NCI-H748 (cell line): ENCODE measurements around the gene CALCOCO1.

Source experiments
- DNase-seq: peaks from one replicate; lab custom pipeline; 2025; ENCODE audit not compliant: unreplicated experiment; lab: John Stamatoyannopoulos, UW

The CALCOCO1 gene

DNA sequence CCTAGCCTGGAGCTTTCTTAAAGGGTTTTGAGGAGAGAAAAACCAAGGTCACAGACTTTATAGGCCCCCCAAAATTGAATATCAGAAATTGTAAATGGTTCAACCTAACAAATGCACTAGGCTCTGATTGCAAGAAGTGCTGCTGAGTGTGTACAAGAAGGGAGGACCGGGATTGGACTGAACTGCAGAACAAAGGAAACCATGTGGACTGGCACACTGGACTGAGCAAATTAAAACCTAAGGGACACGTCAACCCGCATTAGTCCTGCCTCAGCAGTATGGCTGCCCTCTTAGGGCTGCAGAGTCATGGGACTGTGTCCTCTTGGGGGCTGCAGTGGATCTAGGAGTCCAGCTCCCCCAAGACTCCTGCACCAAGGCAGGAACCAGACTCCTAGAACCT lies 25.4 kb upstream of the CALCOCO1 start:
- DNase-seq = no peak

DNA sequence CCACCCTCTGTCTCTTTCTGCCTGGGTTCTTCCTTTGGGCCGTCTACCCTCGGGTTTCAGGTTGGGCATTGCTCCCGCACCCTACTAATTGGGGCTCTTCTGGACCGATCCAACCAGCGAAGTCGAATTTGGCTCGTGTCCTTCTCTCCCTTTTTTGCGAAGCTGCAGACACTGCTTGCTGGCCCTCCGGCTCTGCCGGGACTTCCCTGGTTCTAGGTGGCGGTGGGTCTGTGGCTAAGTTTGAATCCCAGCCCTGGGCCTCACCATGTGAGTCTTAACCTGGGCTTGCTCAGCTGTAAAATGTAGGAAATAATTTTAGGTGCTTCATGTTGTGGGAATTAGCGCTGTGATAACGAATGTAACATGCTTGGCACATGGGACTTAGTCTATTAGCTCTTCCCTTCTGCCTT lies 24.9 kb upstream of the CALCOCO1 start:
- DNase-seq = no peak

- DNase-seq = peak; percentile 73
Measured at GRCh38 chr12:53751336-53752191, 24.3 kb upstream of the CALCOCO1 start, which contains the start of gene CISTR. Gene CISTR, minus strand, starts transcription at chr12:53751979.

DNA sequence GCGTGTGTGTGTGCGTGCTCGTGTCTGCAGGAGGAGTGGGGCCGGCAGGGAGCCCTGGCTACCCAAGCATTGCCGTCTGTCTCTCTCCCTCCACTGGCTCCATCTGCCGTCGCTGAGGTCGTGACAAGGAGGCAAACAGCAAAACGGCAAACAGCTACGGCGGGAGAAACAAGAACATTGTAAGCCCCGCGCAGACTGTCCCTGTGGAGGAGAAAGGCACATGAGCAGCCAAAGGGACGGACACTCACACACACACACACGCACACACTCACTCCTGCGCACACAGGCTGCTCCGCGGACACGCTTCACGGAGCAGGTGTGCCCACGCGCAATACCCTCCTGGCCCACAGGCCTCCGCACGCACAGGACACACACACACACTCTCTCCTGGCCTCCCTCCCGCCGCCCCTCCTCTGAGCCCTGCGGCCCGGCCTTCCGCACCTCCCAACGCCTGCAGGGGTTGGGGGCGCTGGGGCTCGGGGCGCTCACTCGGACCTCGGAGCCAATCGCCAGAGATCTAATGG lies 23.6 kb upstream of the CALCOCO1 start:
- peak; percentile 74 for DNase-seq

GRCh38 chr12:53749986-53750811 lies 22.9 kb upstream of the CALCOCO1 start:
- DNase-seq = no peak

GRCh38 chr12:53748072-53748840 lies 21.0 kb upstream of the CALCOCO1 start:
- peak; percentile 21 for DNase-seq

- peak; percentile 15 for DNase-seq
Measured at GRCh38 chr12:53747095-53747494, 19.8 kb upstream of the CALCOCO1 start.

GRCh38 chr12:53746592-53747092 lies 19.4 kb upstream of the CALCOCO1 start:
- DNase-seq = peak; percentile 88

- DNase-seq = no peak
Measured at GRCh38 chr12:53744751-53745150, 17.5 kb upstream of the CALCOCO1 start.

DNA sequence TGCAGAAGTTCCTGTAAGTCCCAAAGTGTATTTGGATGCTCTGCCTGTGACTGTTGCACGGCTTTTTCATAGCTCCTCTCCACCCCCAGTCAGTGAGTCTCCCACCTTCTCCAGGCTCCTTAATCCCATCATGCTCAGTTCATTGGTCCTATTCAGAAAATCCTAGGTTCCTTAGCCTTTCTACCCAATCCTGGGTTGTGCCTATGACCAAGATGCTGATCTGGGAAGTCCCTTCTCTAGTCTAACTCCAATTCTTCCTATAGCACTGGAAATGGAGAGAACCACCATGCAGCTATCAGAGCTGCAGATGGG lies 16.8 kb upstream of the CALCOCO1 start:
- no peak for DNase-seq

DNA sequence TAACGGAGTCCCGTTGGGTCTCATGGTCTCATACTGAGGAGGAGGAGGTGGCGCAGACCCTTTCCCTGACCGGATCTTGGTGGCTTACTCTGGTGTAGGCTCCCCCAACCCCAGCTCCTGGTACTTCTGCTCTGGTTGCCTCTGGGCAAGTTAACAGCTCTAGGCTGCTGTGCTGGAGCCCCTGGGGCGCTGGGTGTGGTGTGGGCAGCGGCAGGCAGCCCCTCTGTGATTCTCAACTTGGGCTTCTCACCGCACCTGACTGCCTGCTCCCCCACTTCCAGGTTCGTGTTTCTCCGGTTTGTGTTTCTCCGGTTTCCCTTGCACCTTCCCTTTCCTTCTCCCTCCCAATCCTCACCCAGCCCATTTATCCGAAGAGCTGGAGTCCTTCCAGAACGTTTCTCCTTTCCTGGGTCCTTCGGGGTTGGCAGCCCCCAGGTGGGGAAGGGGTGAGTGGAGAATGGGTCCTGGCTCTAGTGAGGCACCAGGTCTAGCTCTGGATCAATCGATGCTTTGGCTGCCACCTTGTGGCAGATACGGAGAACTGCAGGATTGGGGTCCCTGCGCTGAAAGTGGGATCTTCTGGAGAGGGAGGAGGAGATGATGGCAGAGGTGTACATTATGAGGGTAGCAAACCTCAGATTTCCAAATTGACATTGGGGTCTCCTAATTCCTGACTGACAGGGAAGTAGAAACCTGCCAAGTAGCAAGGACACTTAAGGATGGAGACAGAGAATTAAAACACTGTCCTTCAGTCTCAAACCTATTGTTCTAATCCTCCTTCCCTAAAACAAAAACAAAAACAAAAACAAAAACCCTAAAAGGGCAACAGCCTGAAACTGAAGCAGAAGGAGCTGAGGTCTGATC lies 16.2 kb upstream of the CALCOCO1 start:
- peak; percentile 69 for DNase-seq

DNA sequence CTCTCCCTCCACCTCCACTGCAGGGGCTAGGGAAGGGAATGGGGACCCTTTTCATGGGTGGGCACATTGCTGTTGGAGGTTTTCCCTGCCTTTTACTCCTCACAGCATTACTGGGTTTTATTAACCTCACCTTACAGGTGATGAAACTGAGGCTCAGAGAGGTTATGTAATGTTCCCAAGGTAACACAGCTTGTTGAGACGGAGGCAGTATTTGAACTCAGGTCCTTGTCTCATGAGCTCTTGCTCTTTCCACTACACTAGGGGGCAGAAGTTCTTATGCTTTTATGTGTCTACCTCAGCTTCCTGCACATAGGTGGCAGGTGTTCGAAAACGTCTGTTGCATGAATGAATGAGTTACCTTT lies 12.9 kb upstream of the CALCOCO1 start:
- no peak for DNase-seq

DNA sequence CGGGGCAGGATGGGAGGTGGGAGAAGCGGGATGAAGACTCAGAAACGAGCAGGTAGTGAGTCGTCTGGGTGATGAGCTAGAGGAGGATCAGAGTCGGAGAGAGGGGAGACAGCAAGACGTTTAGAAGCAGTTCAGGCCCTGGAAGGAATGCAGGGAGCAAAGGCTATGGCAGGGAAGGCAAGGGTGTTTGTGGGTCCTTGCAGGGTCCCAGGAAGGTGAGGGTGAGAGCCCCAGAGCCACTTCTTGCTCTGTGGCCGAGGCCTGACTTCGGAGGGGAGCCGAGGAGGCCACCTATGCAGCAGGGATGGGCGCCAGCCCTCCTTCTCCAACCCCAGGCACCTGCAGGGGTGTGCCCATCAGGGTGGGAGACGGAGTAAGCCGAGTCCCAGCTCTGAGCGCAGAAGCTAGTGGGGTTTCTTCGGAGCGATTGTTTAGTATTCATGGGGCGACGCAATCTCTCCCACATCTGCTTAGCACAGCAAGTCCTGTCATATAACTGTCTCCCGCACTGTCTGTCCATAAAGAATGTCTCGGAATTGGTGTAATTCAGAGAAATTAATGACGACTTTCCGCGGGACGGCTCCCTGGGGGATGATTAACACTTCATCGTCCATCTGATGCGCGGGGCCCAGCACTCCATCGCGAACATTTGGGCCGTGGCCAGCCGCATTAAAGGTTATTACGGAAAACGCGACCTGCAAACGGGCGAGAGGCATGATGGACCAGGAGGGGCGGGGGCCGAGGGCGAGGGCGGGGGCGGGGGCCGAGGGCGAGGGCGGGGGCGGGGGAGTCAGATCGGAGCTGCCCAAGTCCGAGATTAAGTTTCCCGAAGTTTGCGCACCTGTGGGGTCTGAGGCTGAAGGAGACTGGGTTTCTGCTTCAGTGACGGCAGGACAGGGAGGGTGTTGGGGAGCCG lies 12.2 kb upstream of the CALCOCO1 start:
- peak; percentile 23 for DNase-seq

GRCh38 chr12:53738406-53739213 lies 11.4 kb upstream of the CALCOCO1 start:
- peak; percentile 26 for DNase-seq

DNA sequence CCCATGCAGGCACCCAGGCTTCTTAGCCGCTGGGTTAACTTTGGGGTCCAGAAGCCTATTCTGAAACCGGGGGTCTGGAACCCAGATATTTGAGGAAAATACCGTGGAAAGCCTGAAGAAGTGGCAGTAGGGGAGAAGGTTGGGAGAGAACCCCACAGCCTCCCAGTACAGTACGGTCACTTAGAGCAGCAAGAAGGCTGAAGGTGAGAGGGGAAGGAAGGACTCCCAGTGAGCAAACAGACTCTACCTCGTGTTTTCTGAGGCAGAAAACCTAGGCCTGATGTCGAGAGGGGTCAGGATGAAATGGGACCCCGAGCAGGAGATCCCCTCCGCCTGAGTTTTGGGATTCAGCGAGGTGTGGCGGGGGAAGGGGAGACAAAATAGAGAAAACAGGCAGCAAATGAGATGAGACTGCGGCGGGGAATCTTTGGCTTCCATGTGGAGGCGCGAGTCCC lies 10.7 kb upstream of the CALCOCO1 start:
- no peak for DNase-seq

DNA sequence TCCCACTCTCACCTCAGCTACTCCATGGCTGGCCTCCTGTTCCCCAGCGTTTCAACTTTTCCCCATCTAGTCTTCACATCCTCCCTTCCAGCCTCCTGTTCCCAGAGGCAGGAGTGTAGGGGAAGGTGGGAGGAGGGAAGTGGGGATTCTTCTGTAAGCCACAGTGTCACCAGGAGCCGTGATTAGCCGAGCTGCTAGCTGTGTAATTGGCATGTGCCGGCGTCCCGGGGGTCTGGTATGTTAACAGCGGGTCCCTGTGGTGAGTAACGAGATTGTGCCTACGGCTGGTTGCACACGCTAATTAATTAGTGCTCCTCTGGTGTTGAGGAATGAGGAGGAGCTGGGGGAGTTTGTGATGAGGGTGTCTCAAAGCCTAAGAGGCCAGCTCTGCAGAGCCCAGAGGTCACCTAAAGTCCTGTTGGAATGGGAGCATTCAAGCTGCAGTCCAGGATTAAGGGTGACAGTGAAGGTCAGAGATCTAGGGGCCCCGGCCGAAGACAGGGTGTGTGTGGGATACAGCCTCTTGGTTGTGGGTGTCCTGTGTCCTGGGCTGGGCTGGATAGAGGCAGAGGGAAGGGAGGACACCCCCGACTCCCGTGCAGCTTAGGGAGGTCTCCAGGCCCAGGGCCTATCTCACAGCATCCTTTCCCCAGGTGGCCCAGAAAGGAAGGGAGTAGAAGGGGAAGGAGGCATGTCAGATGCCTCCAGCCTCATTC lies 10.0 kb upstream of the CALCOCO1 start:
- DNase-seq = no peak

DNA sequence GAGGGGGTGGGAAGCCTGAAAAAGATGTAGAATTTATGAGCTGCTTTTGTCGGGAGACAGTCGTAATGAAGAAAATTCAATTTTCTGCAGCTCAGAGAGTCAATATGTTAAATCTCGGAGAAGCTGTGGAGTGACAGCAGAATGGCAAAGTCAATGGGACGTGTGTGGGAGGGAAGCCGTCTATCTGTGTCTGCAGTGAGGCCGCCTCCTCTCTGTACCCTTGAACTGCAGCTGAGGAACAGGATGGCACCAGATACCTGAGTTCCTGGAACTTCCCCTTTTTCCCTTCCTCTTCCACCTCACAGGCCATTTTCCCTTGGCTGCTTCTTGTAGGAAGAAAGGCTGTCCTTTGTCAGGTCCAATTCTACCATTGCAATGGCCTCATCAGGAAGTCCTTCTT lies 9.3 kb upstream of the CALCOCO1 start:
- no peak for DNase-seq

DNA sequence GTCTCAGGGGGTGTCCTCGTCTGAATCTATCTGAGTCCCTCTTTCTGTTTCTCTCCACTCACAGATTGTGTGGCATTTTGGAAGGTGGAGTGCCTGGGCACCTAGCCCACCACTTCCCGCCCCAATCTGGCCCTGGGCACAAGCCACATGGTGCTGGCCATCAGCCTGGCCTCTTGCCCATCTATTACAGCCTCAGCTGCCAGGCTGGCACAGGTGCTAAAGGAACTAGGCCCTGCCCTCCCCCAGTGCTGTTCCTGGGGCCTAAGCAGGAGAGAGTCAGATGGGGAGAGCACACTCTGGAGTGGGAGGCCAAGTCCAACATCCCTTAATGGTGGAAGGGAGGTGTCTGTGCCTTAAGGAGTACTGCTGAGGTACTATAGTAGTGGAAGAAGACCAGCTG lies 8.3 kb upstream of the CALCOCO1 start:
- DNase-seq = no peak
